NOMO-1 (cell line): Measurements from ENCODE around the gene MT3.
A peak's percentile ranks its signal among the peaks of the same experiment; 100 is the strongest.

Experiments used
- DNase-seq, 2 experiments: peaks; one replicate each; lab custom pipeline; 2025; ENCODE audit not compliant: unreplicated experiment in 2 of 2; lab: John Stamatoyannopoulos, UW

The MT3 gene

GRCh38 chr16:56589141-56590039, at the start of gene MT3:
MT3 (plus strand) TSS chr16:56589528; CDS start chr16:56589591, 63 bp downstream.
- peak; percentile 27 to 33 for DNase-seq

DNA sequence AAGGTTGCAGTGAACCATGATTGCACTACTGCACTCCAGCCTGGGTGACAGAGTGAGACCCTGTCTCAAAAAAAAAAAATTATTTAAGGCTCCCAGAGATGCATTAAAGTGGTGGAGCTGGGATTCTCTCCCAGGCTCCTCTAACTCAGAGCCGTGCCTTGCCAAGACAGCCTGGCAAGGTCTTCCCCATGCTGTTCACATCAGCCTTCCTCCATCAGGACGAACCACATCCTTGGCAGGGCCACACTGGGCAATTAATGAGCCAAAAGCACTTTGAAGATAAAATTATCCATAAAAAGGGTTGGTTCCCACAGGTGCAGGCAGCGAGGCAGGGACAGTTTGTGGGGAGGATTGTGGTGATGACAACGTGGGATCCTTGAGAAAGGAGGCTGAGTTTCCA, 49.7 kb upstream of the MT3 start:
- no peak for DNase-seq

GRCh38 chr16:56542039-56542438, 47.3 kb upstream of the MT3 start:
- DNase-seq: no peak

- DNase-seq: peak in 1 of 2 experiments; percentile 33
Measured at GRCh38 chr16:56547120-56547948, 42.0 kb upstream of the MT3 start.

- no peak for DNase-seq
Measured at GRCh38 chr16:56547949-56548567, 41.3 kb upstream of the MT3 start.

DNA sequence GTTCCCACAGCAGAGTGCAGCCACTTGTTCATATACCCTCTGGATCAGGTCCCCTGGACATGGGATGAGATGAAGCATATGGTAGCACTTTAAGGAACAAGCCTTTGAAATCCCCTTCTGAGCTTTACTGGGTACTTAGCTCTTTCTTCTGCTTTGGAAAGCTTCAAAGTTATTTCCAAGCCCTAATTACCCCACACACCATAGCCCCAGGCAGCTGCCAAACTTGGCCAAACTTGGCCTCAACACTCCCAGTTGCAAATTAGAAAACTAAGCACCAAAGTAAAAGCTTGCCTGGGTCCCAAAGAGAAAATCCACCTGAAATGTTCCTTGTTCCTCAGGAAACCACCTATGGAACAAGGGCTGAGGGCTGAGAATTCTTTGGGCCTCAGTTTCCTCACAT, 40.2 kb upstream of the MT3 start:
- DNase-seq: no peak

GRCh38 chr16:56549744-56550385, 39.5 kb upstream of the MT3 start:
- no peak for DNase-seq

DNA sequence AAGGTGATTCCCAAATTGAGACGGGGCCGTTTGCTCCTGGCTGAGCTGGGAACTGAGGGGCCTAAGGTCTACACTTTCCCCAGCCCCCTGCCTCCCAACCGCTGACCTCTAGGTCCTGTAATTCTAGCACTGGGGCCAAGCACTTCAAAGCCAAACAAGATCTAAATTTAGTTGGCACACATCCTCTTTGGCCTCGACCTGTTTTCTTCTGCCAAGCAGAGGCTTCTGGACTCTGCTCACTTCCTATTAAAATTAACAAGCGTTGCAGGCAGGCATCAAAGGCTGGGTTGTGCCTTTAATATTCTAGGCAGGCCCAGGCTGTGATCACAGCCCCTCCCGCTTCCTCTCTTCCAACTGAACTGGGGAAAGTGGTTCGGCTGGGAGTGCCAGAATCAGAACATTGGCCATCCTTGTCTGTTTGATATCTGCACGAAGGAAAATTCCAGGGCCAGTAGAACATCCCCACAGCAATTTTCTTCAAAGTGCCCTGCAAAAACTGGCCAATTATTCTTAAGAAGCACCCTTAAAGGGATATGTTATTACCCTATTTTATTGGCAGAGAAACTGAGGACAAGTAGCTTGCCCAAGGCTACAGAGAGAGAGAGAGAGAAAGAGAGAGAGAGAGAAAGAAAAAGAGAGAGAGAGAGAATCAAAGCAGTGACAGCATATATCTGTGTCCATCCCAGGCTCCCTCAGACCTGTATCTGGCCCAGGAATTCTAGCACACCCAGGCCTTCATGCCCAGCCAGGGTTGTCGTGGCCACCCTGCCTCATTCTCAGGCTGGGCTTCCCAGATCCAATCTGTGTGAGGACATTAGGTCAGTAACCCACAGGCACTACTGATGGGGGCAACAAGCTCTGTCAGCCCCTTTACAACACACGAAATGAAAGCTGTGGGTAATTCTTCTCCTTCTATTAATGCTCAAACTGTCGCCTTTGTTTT, 37.3 kb upstream of the MT3 start:
- peak; percentile 67 to 76 for DNase-seq

DNA sequence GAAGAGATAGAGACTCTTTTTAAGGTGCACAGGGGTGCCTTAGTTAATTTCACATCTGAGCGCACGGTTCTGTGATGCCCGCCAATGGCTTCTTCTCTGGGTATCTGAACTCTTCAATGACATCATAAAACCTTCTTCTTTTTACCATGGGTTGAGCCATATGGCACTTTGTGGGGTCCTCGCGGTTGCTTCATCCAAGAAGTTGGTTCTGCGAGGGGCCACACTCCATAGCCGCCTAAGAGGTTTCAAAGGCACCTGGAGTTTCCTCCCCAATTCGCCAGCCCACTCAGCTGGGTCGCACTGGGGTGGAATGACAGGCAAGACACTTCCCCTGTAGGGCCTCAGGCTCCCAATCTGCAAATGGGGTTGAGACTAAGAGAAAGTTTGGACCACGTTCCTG, 34.9 kb upstream of the MT3 start:
- no peak for DNase-seq

DNA sequence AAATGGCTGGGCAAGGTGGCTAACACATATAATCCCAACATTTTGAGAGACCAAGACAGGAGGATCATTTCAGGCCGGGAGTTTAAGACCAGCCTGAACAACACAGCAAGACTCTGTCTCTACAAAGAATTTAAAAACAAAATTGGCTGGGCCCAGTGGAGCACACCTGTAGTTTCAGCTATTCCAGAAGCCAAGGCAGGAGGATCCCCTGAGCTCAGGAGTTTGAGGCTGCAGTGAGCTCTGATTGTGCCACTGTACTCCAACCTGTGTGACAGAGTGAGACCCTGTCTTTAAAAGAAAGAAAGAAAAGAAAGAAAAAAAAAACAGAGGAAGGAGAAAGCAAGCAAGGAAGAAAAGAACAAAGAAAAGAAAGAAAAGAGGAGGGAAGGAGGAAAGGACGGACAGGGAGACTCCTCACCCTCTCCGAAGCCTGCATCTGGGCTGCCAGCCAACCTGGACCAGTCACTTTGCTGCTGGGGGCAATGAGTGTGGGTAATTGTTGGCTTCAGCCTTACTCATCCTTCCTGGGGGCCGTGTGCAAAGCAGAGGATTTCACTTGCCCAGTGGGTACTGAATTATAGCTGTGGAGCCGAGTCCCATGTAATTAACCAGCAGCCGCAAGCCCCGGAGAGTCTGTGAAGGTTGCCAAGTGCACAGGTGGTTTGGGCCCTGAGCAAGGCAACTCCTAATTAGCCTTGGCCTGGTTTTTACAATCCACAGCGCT, 31.1 kb upstream of the MT3 start:
- no peak for DNase-seq

DNA sequence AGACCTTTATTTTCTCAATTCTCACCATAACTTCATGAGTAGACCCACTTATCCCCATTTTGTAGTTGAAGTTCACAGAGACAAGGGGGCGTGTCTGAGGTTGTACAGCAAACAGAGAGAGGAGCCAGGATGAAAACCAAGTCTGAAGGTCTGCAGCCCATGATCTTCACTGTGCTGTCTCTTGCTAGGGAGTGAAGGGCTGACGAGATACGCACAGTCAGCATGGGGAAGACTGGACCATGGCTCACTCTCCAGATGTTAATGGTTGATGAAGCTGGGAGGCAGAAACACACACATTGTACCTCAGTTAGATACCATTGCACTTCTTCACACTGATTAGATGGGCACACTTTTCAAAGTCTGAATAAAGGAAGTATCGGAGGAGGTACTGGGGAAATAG, 30.2 kb upstream of the MT3 start:
- DNase-seq: no peak

- DNase-seq: no peak
Measured at GRCh38 chr16:56560447-56560846, 28.9 kb upstream of the MT3 start.

- DNase-seq: no peak
Measured at GRCh38 chr16:56561126-56561525, 28.2 kb upstream of the MT3 start.

GRCh38 chr16:56564793-56565477, 24.4 kb upstream of the MT3 start, which contains the start of gene MT4:
MT4 (plus strand) TSS chr16:56565073; CDS start chr16:56565129, 56 bp downstream.
- no peak for DNase-seq

DNA sequence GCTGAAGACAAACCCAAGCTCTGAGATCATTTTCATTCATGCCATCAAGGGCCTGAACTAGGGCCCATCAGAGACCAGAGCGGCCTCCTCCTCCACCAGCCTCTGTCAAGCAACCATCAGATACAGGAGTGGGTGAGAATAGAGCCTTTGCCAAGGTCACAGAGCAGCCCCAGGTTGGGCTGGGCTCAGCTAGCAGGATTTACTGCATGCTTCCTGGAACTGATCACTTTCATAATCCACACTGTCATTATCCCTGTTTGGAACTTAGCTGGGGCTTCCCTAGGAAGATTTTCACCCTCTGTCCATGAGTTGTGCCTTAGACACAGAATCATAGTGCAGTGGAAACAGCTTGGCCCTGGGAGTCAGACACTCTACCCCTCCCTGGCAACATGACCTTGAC, 19.4 kb upstream of the MT3 start:
- no peak for DNase-seq

GRCh38 chr16:56571525-56571924, 17.8 kb upstream of the MT3 start:
- no peak for DNase-seq

- no peak for DNase-seq
Measured at GRCh38 chr16:56574625-56575024, 14.7 kb upstream of the MT3 start.

DNA sequence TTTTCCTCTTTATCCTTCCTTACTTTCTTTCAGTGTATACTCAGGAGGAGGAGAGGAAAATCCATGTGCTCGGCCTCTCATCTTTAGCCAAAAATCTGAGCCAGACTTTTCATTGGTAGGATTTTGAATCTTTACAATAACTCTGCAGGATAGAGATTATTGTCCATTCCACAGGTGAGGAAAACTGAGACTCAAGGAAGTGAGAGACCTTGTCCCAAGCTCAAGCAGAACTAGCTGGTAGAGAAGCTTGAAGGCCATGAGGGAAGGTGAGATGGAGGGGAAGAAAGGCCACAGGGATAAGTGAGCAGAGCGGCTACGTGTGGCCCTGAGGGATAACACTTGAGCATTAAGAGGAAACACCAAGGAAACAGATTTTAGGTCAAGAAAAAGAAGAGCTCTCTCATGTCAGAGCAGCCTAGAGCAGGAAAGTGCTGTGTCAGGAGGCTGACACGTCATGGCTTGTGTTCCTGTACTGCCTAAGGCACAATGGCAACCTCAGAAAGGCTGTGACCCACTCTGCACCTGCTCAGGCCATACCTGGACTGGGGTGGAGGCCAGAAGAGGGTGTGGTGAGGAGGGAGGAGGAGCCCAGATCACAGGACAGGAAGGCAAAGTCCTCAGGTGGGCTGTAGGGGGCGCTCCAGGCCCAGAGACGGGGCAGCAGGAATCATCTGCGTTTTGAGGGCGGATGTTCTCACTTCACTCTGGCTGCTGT, 12.6 kb upstream of the MT3 start:
- DNase-seq: peak; percentile 85 to 90
